ENCODE measurements around the gene COX10.

COX10 gene

DNA sequence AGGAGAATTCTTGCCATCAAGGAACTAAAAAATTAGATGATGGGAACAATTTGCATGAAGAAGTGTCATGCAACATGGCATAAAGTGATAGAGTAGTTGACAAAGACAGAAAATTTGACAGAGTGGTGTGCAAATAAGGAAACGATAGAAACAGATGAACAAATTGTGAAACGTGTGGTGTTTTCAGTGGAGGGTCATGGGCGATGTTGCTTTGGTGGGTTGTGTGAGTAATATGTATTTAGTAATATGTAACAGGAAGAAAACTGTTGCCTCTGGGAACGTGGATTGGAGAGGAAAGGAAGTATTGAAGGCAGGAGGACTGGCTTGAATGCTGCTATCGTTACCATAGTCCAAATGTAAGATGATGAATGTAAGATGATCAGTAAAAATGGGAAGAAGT, 3.6 kb downstream of the COX10 start:
- DNase-seq, result no peak

DNA sequence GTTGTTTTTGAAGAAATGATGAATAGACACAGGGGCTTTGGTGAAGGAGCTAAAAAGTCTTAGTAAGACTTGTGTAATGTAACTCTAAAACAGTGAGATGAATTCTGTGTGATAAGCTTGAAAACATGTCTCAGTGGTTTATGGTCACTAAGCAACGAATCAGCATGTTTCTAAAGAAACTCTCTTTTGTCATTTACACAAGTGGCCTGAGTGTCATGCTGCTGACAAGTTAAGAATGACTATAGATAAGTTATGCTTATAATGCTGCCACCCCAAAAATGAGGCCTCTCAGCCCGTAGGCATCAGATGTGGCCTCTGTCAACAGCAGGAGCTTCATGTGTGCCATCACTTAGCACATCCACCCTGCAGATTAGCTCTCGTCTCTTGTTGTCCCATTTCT, 8.7 kb downstream of the COX10 start:
- no peak for DNase-seq

GRCh38 chr17:14080847-14081251, 11.5 kb downstream of the COX10 start:
- DNase-seq, result no peak

- no peak for DNase-seq
These were observed 13.5 kb downstream of the COX10 start for GRCh38 chr17:14082848-14083247.

GRCh38 chr17:14084955-14085354, 15.7 kb downstream of the COX10 start:
- no peak for DNase-seq

- DNase-seq, result no peak
These were observed 16.9 kb downstream of the COX10 start for GRCh38 chr17:14086189-14086588.

- DNase-seq, result no peak
These were observed 19.9 kb downstream of the COX10 start for GRCh38 chr17:14089179-14089578.

DNA sequence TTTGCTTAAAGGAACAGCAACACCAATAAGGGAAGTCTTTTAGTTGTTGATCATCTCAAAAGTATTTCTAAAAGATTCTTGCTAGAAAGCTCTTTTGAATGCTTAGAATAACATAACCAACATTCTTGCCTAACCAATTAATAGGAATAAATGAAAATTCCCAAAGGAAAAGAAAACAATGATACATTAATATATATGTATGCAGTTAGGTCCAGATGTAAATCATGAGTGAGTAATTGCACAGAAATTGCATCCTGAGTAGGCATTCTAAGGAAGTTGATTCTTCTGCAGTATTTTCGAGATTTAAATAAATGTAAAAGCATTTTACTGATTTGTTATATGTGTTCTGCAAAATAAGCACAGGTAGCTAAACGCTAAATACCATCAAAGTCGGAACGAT, 22.1 kb downstream of the COX10 start:
- DNase-seq, result no peak

GRCh38 chr17:14092808-14093207, 23.5 kb downstream of the COX10 start:
- no peak for DNase-seq

DNA sequence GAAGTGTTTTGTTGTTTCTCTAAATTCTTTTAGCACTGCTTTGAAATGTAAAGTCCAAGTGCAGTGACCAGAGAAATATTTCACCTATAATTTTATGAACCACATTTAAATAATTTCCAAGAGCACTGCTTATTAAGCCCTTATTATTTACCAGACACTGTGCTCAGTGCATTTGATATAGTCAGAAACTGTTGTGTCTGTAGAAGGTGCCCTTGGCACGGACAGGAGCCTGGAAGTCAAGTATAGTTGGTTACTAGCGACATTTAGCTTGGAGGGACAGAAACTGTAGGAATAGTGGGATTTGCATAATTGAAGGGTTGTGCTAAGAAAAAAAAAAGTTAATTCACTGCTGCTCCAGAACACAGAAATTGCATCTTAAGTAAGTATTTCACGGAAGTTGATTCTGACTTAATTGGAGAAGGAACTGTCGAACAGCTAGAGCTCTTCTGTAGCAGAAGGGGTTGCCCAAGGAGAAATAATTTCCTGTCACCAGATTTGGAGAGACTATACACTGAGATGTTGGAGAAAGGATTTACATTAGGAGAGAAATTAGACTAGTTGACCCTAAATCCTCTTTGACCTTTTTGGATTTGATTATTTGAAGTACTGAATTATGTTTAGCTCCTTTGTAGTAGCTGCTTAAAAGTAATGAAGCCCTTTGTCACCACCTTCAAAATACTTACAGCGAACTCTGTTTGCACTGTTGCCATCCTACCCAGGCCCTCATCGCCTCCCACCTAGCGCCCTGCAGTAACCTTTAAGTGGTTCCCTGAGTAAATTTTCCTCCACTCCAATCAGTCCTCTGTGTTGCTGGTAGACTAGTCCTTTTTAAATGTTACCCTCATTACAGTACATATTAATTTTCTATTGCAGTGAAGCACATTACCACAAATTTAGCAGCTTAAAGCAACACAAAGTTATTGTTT, 25.6 kb downstream of the COX10 start:
- DNase-seq, result no peak

GRCh38 chr17:14095631-14096030, 26.3 kb downstream of the COX10 start:
- DNase-seq, result no peak

- no peak for DNase-seq
These were observed 28.9 kb downstream of the COX10 start for GRCh38 chr17:14098246-14098645.

GRCh38 chr17:14101976-14102375, 32.7 kb downstream of the COX10 start:
- DNase-seq, result no peak

DNA sequence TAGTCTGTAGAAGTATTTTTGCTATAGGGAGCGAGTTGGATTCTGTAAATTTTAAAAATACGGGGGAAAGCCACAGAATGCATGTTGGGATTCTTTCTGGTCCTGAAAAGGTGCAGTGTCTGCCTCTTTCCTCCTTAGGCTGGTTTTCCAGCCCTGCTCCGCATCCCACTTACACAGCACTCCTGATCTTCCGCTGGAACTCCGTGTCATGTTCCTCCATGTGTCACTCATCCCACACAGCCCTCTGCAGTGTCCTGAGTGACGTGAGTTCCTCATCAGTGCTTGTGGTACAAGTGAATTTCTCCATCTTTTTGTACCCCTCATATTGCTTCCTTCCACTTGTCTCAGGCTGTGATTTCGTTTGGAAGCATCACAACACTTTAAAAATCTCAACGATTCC, 34.5 kb downstream of the COX10 start:
- no peak for DNase-seq

- no peak for DNase-seq
These were observed 35.4 kb downstream of the COX10 start for GRCh38 chr17:14104734-14105133.

- DNase-seq, result no peak
These were observed 38.6 kb downstream of the COX10 start for GRCh38 chr17:14107889-14108288.

- no peak for DNase-seq
These were observed 43.1 kb downstream of the COX10 start for GRCh38 chr17:14112407-14112806.

- no peak for DNase-seq
These were observed 43.8 kb downstream of the COX10 start for GRCh38 chr17:14113137-14113536.

GRCh38 chr17:14116263-14117024, 47.1 kb downstream of the COX10 start:
- DNase-seq, result no peak

GRCh38 chr17:14118951-14119350, 49.6 kb downstream of the COX10 start:
- DNase-seq, result peak in 1 of 2 donors; percentile 17

DNA sequence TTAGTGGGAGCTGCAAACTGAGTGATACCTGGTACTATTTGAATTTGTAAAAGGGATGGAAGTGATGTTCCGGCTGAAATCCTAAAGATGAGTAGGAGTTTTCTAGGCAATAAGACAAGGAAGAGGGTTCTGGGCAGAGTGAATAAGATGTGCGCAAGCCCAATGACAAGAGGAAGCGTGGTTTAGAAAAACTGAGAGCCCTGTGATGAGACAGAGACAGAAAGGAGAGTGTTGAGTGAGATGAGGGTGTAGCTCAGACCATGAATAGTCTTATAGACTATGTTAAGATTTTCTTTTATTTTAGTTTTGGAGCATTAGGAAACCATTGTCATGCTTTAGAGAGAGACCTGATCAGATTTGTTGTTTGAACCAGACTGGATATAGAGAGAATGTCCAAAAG, 50.2 kb downstream of the COX10 start:
- DNase-seq, result no peak

GRCh38 chr17:14121952-14122351, 52.6 kb downstream of the COX10 start:
- no peak for DNase-seq

GRCh38 chr17:14123619-14124278, 54.4 kb downstream of the COX10 start:
- DNase-seq, result no peak

DNA sequence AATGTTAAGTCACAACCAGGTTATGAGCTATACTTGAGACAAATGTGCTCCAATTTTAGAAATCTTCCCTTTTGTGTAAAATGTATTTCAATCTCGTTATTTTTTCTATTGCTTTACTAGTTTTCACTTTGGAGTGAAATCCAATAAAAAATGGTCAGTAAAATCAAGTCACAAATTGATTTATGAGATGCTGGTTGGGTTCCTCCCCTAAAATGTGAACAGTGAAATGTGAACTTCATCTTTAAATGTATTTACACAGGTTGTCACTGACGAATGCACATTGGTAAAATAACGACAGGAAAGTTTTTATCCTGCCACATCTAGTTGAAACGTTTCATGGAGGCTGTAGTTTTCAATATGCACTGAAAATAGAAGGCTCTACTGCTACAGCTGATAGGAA, 55.5 kb downstream of the COX10 start:
- DNase-seq, result no peak
